ENCODE data around the gene SYN1.
A peak's percentile ranks its signal among the peaks of the same experiment; 100 is the strongest.
"Not testable (repeated sequence)": the region's sequence is repeated elsewhere in the genome, so short reads cannot be mapped to it uniquely, and the experiment has no call there.

SYN1 gene

DNA sequence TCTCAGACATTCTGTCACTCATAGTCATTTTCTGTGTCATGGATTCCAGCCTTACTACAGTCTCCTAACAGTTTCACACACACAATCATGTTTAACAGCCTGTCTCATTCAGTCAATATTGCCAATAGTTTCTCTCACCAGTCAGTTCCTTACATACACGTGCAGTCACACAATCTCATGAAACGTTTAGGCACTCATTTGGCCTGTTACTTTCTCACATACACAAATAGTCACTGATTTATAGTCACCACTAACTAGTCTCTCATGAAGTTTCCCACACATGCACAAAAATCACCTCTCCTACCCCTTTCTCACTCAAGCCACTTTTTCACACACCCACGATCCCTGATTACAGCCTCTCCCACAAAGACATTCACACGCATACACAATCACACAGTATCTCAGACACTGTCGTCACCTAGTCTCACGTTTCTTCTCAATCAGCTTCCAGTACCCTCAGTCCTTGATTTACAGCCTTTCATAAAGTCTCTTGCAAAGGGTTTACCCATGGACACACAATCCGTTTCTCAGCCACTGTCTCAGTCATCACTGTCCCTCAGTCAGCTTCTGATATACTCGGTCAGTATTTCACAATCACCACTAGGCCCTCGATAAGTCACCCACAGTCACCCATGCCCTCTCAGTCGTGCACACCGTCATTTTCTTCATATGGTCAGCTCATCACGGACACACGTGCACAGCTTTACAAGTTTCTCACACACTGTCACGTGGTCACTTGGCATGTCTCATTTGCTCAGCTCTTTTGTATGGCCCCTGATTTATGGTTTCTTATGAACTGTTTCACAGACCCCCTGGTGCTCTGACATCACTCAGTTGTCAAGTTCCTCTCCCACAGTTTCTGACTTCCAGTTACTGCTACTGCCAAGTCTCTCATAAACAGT lies 14.3 kb upstream of the SYN1 start:
- no peak for DNase-seq

DNA sequence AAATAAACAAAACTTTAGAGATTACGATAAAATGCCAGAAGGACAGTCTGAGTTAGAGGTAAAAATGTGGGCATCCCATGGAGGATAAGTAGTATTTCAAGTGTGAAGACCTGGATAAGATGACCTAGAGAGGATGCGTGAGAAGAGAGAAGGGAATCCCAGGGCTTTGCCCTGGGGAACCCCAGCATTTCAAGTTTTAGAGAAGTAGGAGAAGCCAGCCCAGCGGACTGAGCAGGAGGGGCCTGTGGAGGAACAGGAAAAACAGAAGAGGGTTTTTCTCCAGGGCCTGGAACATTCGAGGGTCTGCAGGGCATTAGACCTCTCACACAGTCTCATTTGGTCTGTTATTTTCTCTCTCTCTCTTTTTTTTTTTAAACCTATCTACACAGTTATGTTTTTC lies 13.0 kb upstream of the SYN1 start:
- no peak for DNase-seq

DNA sequence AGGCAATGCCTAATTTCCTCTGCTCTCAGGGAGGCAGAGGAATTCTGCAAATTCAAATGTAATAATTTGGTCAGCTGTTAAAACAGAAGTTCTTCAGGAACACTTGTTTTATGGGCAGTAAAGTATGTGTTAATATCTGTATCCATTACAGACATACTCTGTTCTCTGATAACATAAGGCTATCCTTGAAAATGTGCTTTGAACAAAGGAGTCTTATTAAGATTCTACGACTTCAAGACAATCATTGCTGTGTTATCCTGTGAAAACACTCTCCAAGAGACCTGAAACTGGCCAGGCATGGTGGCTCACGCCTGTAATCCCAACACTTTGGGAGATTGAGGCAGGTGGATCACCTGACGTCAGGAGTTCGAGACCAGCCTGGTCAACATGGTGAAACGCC lies 12.0 kb upstream of the SYN1 start:
- DNase-seq = no peak

DNA sequence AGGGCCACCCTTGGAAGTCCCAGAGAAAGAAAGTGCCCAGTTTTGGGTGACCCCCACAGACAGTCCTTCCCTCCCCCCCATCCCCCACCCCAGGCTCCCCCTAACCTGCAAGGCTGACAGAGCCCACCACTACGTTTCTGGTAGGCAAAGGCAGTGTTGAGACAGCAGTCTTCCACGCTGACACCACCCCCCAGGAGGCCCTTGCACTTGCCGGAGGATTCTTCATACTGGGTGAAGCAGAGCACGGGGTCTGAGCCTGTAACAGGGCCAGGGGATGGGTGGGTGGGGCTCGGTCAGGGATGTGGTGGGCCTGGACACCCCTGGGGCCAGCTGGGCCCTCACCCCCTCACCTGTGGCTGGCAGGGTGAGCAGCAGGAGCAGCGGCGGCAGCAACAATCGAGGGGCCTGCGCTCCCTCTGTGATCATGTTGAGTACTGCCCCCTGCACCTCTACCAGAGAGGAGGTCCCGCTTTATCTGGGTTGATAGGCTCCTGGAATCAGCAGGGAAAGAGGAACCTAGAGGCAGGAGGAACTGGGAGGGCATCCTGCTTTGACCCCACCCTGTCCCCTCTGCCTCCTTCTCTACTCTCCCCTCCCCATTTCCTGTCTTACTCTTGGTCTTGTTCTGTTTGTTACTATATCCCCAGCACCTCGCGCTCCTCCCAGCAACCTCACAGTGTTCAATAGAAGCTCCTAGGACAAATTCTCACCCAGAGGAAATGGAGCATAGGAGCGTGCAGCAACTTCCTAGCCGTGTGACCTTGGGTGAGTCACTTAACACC lies 10.0 kb upstream of the SYN1 start, which contains the start of gene CFP:
Gene CFP (minus strand): TSS at position 512 of the 782 bp plus-strand sequence. CDS start 86 bp downstream, at position 426.
- DNase-seq = no peak

DNA sequence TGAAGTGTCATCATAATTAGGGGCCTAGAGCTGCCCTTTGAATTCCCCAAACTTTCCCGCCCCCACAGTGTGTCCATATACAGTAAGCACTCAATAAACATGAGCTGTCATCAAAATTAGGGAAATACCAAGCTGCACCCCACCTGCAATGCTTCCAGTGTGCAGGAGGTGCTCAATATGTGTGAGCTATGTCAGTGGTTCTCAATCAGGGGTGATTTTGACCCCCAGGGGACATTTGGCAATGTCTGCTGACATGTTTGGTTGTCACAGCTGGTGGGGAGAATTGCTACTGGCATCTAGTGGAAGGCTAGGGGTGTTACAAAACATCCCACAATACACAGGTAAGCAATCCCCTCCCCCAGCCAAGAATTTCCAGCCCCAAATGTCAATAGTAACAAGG lies 9.3 kb upstream of the SYN1 start:
- DNase-seq = no peak

DNA sequence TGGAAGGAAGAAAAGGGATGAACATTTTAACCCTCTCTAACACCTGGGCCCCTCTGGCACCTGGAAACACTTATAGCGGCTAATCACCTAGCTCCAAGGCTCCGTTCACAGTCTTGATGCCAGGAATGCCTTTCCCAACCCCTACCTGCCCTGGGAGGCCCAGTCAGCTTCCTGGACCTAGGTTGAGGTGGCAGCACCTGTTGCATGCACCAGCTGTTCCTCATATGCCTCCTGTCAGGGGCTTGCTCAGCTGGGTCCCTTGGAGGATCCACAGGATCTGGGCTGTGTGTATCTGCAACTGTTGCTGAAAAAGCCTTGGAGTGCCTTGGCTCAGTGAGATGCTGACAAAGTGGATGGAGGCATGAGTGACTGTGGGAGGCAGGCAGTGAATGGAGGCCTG lies 5.7 kb upstream of the SYN1 start:
- no peak for DNase-seq

DNA sequence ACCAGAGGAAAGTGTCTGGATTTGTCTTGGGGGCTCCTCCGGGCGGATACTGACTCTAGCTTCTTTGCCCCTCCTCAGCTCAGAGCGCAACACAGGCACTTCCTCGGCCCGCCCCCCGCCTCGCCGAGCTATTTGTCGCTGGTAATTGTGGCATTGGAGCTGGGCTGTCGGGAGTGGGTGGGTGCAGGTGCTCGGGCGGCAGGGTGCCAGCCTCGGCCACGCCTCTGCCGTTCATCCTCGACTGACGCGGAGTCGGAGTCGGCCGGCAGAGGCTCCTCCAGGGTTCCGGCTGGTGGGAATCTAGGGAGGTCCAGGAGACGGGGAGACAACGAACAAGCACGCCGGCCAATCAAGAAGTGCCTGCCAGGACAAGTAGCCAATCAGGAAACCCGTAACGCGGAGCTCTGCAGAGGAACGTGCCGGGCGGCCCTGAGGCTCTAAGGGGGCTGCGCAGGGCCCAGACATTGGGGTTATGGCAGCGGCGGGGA lies 3.9 kb upstream of the SYN1 start:
- peak; percentile 76 for DNase-seq

DNA sequence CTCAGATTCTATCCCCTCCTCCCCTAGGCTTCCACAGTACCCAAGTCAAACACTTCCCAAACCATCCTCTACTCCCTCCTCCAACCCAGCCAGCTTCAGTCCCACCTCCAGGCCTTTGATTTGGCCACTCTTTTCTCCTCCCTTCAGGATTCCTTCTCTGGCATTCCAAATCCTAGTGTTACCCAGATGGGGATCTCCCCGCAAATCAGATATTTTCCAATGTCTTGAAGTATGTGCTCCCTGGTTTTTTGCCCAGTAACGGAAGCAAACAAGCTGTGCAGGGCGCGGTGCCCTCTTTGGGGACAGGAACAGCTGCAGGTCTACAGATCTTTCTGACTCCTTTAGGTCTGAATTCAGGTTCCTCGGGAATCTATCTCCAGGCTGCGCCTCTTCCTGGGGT lies 2.2 kb upstream of the SYN1 start:
- DNase-seq = no peak

DNA sequence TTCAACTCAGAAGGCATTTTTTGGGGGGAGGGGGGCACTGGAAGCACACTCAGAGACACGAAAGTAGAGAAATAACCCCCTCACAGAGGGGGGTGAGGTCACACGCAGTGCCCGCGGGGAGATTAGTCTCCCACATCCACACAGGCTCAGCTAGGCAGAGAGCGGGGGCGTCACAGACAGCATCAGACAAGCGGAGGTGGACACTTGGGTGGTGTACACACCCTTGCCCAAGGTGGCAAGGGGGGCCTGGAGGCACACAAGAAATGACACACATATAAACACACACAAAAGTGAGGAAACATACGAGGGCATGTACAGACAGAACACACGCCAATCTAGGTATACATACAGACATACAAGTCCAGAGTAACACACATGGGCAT lies 637 bp upstream of the SYN1 start:
- DNase-seq = no peak

DNA sequence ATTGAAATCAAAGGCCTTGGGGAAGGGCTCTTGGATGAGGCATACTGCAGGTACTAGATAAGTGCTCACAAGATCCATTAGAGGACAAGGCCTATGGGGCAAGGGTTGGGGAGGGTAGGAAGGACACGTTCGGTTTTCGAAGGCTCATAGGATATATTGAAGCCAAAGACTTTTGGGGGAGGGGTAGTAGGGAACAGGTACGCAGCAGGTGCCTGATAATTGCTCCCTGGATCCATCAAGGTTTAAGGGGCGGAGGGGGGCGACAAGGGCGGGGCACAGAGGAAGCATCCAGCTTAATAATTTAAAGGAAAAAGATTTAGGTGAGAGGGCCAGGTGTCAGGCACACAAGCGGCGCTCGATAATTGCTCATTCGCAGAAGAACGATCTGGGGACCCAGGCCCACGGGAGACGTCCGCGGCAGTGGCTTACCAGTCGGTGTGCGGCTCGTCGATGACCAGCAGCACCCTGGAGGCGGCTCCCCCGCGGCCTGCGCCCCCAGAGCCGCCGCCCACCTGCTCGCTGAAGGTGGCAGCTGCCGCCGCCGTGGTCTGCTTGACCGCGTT lies 653 bp downstream of the SYN1 start:
- DNase-seq = no peak

DNA sequence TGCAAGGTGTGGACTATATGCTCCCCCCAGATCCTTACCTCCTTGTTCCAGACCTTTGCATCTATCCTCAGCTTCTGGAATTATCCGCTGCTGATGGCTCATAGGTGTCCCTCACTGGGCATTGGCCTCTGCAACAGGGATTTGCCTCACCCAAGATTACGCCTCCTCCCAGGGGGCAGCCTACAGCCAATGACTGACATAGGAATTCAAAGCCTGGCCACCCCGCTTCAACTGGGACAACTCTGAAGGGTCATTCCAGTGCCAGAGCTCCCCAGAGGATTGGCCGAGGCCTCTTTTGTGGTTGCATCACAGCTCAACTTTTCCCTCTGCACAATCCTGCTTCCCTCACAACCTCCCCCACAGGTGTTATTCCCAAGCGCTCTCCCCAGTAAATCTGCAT lies 5.0 kb downstream of the SYN1 start:
- no peak for DNase-seq

DNA sequence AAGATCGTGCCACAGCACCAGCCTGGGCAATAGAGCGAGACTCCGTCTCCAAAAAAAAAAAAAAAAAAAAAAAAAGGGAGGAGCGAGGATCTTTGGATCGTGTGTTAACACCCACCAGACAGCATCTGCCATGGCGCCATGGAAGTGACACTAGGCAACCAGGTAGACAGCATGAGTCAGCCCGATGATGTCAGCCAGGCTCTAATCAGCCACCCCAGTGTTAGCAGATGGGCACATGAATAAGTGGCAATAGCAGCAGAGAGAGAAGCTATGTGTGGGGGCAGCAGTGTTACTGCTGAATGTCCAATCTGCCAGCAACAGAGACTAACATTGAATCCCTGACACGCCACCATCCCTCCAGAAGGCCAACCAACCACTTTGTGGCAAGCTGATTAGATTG lies 6.6 kb downstream of the SYN1 start:
- no peak for DNase-seq

DNA sequence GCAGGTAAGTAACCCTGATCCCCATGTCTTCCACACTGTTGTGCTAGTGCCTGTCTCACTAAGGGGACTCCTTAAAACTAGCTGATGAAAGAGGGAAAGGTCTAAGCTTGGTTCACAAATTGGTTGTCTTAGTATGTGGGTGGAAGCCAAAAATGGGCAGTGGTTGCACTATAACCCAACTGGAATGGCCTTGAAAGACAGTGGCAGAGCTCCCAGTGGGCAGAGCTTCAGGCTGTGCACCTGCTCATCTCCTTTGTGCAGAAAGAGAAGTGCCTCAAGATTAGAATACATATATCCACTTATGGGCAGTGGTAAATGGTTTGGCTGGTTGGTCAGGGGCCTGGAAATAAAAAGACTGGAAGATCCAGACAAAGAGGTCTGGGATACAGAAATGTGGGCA lies 7.2 kb downstream of the SYN1 start:
- no peak for DNase-seq

DNA sequence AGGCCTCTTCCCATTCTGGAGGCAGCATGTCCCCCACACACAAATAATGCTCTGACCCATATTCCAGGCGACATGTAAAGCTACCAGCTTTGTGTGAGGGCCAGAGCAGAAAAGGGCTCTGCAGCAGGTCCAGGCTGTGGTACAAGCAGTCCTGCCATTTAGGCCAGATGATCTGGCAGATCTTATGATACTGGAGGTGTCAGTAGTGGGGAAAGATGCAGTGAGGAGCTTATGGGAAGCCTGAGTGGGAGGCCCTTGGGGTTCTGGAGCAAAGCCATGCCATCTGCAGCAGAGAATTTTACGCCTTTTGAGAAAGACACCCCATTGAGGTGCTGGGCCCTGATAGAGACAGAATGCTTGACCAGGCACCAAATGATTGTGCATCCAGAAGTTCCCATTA lies 7.7 kb downstream of the SYN1 start:
- DNase-seq = no peak

DNA sequence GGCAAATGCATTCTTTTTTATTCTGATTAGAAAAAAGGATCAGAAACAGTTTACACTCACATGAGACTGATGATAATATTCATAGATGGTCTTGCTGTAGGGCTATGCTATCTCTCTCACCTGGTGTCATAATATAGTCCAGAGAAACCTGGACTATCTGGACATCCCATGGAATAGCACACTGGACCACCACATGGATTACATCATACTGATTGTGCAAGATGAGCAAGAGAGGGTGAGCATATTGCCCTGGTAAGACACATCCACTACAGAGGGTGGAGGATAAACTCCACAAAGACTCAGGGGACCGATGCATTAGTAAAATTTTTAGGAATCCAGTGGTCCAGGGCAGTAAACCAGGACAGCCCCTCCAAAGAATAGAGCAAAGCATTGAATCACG lies 8.2 kb downstream of the SYN1 start:
- DNase-seq = no peak

DNA sequence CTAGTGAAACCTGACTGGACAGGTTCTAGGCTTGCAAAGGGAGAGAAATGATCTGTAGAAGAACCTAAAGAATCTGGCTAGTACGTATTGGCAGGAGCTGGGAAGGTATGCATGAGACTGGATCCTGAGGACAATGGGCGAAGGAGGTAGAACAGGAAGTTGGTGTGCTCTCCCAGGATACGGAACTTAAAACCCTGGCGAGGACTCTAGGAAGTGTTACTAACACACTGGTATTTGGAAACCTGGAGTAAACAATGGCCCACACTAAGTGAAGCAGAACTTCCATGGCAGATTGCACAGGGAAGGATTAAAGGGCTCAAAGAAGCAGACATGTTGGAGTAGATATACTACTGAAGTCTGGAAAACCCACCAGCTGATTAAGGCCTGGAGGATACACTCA lies 9.1 kb downstream of the SYN1 start:
- no peak for DNase-seq

DNA sequence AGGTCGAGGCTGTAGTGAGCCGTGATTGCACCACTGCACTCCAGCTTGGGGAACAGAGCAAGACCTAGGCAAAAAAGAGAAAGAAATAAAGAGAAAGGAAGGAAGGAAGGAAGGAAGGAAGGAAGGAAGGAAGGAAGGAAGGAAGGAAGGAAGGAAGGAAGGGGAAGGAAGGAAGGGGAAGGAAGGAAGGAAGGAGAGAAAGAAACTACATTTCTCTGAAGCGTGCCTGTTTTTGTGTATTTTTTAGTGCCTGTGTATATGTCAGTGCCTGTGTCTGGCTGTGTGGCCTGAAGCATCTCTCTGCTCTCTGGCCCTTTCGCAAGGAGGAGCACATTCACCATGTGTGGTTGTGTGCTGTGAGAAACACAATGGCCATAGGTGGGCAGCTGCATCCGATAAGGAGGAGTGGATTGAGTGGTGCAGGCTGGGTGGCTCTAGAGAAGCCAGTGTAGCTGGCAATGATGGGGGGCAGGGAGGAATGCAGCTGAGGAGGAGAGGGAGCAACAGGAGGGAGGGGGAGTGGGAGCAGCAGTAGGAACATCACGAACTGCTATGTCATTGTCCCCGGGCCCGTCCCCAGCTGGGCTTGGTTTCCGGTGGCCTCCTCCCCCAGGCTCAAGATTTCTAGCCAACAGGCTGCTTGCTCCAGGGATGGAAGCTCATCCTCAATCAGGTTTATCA lies 11.4 kb downstream of the SYN1 start:
- DNase-seq = no peak

DNA sequence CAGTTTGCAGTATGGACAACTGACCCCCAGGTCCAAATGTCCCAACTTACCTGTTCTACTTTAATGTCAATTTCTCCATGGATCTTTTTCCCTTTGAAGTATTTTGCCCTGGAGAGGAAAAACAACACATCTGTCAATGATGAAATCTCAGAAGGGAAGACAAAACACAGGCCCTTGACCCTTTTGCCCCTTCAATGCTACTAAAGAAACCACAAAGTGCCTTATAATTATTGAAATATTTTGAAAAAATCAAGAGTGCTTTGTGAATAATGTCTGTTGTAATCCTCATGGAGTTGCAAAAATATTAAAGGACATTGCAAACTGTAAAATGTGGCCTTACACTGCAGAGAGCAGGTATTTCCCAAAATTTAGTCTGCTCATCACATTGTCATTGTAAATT lies 12.6 kb downstream of the SYN1 start:
- no peak for DNase-seq

DNA sequence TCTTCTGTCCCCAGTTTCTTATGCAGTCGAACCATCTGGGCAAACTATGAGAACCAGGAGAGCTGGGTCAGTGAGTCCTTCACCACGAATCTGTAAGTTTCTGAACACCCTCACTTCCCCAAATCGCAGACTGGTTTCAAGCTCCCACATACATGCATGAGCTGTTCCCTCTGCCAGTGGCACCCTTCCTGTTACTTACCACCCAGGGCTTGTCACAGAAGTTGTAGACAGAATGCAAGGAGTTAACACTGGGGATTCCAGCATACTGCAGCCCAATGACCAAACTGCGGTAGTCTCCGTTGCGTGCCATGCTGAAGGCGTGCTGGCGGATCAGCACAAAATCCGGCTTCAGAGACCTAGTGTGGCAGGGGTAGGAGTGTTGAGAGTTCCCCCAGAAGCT lies 14.6 kb downstream of the SYN1 start:
- DNase-seq = no peak

DNA sequence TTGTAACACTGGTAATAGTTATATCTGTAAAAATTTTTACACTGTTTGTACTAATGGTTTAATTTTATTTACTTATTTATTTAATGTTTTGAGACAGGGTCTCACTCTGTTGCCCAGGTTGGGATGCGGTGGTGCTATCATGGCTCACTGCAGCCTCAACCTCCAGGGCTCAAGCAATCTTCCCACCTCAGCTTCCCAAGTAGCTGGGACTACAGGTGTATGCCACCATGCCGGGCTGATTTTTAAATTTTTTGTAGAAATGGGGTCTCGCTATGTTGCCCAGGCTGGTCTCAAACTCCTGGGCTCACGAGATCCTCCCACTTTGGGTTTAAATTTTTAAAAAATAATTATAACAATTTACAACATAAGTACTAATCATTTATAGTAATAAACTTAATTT lies 16.5 kb downstream of the SYN1 start:
- not testable (repeated sequence) for DNase-seq

DNA sequence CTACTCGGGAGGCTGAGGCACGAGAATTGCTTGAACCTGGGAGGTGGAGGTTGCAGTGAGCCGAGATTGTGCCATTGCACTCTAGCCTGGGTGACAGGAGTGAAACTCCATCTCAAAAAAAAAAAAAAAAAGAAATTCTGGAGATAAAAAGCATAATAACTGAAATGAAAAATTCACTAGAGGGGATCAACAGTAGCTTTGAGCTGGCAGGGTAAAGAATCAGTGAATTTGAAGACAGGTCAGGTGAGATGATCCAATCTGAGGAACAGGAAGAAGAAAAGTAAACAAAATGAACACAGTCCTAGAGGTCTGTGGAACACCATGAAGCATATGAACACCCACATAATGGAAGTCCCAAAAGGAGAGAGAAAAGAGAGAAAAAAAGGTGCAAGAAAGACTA lies 22.4 kb downstream of the SYN1 start:
- DNase-seq = no peak

DNA sequence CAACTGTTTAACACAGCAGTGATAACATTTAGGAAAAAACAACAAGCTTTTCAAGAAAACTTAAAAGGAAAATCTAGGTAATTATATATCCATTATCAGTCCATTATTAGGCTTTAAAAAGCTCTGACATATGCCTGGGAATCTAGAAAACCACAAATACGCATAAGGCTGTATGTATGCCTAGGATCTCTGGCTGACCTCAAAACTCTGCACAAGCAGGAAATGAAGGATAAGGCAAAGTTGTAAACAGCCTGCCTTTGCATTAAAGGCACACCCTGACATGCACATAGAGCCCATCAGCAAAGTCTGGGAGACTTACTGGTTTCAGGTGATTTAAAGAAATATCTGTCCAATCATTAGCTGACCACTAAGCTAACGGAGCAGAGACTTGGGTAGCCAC lies 23.4 kb downstream of the SYN1 start:
- DNase-seq = no peak

DNA sequence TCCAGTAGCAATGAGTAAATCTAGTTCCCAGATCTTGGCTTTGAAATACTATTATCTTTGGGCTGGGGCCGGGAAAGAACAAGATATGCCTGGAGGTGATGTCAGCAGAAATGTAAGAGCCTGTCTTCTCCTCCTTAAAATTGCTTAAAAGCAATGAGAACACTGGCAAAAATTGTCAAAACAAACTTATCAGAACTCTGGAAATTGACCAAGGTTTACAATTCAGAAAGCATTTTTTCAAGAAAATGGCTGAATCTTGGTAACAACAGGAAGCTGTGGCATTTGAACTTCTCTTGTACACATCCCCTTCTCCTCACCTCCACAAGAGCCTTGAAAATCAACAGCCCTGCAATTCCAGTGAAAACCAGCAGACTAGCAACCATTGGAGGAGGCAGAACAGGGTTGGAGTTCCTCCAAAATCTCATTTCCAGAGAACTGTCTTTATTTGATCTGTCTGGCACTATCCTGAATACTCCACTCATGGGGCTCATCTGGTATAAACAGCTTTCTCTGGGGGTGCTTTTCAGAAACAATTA lies 23.9 kb downstream of the SYN1 start:
- no peak for DNase-seq
